Testis (tissue), 2 donors: ENCODE measurements around the gene GRID1.

Experiments used
- CTCF ChIP-seq, 3 experiments: fragments of 450-650 bp in 2 of 3; fragments of 200-600 bp in 1 of 3; sonication (generic) in 1 of 3; IDR thresholded peaks; one replicate each; pipeline ENCODE4 v1.5.1; 2016 to 2019; ENCODE audit warnings: antibody characterized with exemption in 3 of 3, mild to moderate bottlenecking in 2 of 3, moderate library complexity in 1 of 3
- POLR2A ChIP-seq: fragments of 450-650 bp; IDR thresholded peaks from one replicate; pipeline ENCODE4 v1.6.1; 2017; ENCODE audit warnings: antibody characterized with exemption, mild to moderate bottlenecking, moderate library complexity

GRCh38 chr10:86024281-86025041 lies 342.1 kb downstream of the GRID1 start:
- no peak for TF ChIP-seq CTCF (IDR thresholded peaks at IDR 0.05)
- no peak for TF ChIP-seq POLR2A
